ENCODE measurements around the gene CAPN9.

CAPN9 gene

DNA sequence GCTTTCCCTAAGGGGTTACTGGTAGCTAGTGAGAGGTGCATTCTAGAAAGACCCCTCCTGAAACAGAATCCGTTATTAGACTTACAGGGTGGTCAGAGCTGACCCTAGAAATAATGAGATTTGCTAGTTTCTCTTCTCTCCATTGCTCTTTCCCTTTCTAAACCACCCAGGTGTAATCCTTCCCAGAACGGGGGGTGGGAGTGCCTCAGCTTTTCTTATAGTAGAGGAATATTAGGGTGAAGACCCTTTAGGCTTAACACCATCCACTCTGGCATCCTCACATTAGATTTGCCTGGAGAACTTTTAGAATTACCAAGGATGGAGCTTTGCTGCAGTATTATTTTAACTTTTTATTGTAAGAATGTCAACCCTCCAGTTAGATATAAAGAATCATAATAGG lies 49.4 kb downstream of the CAPN9 start:
- DNase-seq (ENCODE audit: low read depth), result no peak

GRCh38 chr1:230797376-230797920 lies 50.3 kb downstream of the CAPN9 start:
- no peak for DNase-seq (ENCODE audit: low read depth)

GRCh38 chr1:230797942-230798365 lies 50.8 kb downstream of the CAPN9 start:
- no peak for DNase-seq (ENCODE audit: low read depth)

GRCh38 chr1:230798491-230798890 lies 51.3 kb downstream of the CAPN9 start:
- DNase-seq (ENCODE audit: low read depth), result no peak

DNA sequence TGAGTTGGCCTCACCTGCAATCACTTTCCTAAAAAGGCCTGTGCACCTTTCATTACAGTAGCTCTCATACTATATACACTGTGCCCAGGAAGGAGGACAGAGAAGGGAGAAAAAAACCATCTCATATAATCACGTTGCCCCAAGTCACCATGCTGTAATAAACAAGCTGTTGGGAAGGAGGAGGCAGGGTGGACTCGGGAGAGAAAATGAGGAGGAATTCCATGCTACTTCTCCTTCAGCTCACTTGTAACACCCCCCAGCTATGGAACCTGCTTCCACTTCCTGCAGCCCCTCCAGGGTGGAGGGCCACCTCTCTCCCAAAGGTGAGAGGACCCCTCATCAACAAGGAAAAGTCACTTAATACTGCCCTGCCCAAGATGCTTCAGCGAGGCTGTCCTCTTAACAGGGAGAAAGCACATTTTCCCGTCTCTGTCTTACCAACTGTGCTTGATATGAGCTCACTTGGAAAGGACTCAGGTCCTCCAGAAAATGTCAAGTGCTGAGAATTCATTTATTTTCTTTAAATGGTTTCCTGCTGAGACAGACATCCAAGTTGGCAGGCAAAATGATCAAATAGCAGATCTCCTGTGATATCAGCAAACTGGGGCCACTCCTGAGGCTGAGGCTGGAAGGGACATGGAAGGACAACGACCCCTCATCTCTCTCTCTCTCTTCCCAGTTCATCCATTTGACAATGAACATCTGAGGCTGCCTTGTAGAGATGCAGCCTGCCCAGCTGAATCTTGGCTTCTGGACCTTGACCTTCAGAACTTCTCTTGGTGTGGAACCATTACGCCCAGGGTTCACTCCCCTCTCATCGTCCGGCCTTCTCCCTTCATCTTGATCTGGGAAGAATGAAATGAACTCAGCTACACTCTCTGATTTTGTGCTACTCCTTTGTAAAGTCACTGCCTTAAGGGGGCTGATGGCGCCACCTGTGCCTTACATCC lies 54.0 kb downstream of the CAPN9 start:
- no peak for DNase-seq (ENCODE audit: low read depth)

DNA sequence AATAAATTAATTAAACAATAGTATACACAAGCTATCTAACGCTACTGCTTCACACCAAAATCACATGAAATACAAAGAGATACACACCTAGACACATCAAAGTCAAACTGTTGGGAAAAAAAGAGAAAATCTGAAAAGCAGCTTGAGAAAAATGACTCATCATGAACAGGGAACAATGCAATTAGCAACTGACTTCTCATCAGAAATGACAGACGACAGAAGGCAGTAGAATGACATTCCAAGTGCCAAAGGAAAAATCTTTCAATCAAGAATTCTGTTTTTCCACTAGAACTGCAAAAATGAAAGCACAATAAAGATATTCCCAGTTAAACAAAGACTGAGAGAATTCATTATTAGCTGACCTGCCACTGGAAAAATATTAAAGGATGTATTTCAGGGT lies 57.2 kb downstream of the CAPN9 start:
- DNase-seq (ENCODE audit: low read depth), result no peak

GRCh38 chr1:230806552-230806951 lies 59.4 kb downstream of the CAPN9 start:
- DNase-seq (ENCODE audit: low read depth), result no peak

DNA sequence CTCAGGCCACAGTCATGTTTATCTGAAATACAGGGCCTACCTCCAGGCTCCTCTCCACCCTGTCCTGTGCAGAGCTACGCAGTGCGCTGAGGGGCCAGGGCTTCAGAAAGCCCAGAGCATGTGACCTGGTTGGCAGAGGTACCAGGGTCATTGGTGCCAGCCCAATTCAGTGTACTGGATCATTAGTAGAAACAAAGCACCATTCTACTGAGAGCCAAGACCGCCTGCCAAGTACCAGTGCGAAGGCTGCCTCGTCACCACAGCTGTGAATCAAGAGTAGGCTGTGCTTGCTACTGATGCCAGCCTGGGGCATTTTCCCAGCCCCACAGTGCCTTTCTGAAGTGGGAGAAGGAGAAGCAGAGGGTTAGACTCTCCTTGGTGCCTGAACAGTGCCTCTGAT lies 59.8 kb downstream of the CAPN9 start:
- no peak for DNase-seq (ENCODE audit: low read depth)

GRCh38 chr1:230807561-230808280 lies 60.5 kb downstream of the CAPN9 start:
- DNase-seq (ENCODE audit: low read depth), result no peak

GRCh38 chr1:230808281-230808872 lies 61.2 kb downstream of the CAPN9 start:
- DNase-seq (ENCODE audit: low read depth), result no peak

- DNase-seq (ENCODE audit: low read depth), result no peak
Measured at GRCh38 chr1:230809256-230809990, 62.2 kb downstream of the CAPN9 start.

- no peak for DNase-seq (ENCODE audit: low read depth)
Measured at GRCh38 chr1:230812568-230812967, 65.4 kb downstream of the CAPN9 start.

DNA sequence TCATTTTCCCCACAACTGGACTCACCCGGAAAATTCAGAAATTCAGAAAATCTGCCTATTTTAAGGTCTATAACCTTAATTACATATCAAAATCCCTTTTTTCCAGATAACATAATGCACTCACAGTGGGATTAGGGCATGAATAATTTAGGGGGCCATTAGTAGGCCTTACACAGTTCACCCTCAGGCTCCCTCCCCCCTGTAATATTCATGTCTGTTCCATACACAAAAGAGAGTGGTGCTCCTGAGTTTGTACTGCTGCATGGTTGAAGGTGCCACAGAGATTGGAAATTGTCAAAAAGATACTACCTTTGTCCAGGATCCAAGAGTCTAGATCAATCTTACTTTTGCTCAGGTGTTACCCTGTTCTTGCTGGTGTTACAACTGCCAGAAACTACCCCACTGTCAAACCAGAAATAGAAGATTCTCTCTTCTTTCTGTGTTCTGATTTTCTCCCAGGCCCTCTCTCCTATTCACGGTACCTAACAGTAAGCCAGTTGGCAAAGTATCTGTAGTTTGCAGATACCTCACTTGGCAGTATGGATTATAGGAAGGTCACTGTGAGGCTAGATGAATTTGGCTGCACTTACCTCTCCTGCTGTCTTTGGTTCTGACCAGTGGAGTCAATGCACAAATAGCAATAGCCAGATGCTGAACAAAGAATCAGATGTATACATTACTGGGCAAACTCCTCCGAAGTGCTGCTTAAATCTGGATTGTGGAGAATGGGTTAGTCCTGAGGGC lies 67.9 kb downstream of the CAPN9 start:
- DNase-seq (ENCODE audit: low read depth), result no peak

DNA sequence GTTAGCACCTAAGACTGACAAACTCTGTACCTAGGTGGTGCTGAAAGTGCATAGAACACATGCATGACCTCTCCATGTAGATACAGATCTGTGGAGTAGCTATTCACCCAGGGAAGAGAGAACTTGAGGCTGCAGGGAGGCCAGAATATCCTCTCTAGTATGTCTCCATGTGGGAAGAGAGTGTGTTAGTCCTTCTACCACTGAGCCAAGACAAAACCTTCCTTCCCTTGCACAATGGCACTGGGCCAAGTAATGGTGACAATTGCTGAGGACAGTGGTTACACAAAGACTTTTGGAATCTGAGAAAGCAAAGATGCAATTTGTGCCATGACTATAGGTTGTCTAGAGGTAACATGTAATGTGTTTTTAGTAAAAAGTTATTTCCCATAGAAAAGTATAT lies 68.8 kb downstream of the CAPN9 start:
- DNase-seq (ENCODE audit: low read depth), result no peak

DNA sequence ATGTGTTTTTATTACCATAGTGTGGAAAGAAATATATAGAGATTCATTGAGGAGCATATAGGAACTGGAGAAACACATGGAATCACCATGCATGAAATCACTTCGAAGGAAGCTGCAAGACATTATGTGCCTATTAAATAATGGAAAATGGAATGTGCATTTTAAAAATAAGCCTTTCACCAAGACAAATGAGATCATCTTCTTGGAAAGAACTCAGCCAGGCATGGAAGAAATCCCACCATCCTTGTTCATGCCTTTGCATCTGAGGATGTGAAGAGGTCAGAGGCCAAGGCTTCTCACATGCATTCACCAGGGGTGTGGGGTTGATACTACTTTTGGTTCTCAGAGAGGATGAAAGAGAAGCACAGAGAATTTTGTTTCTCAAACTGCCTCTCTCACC lies 71.2 kb downstream of the CAPN9 start:
- DNase-seq (ENCODE audit: low read depth), result no peak

GRCh38 chr1:230818901-230819300 lies 71.7 kb downstream of the CAPN9 start:
- no peak for DNase-seq (ENCODE audit: low read depth)

GRCh38 chr1:230819976-230820375 lies 72.8 kb downstream of the CAPN9 start:
- DNase-seq (ENCODE audit: low read depth), result no peak

GRCh38 chr1:230820568-230820967 lies 73.4 kb downstream of the CAPN9 start:
- no peak for DNase-seq (ENCODE audit: low read depth)

DNA sequence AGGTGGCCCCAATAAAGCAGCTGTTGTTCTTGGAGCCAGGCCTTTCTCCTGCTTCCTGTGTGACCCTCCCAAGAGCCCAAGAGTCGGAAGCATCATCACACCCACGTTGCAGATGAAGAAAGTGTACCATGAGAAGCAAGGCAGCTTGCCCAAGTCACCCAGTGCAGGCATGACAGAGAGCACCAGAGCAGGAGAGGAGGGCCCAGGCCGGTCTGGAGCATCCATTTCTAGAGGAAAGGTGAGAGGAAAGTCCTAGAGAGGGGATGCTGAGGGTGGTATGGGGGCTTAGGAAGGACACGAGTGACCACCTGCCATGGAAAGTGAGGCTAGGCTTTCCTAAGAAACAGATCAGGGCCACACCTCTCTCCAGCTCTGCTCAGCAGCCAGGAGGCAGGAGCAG lies 74.2 kb downstream of the CAPN9 start:
- no peak for DNase-seq (ENCODE audit: low read depth)

DNA sequence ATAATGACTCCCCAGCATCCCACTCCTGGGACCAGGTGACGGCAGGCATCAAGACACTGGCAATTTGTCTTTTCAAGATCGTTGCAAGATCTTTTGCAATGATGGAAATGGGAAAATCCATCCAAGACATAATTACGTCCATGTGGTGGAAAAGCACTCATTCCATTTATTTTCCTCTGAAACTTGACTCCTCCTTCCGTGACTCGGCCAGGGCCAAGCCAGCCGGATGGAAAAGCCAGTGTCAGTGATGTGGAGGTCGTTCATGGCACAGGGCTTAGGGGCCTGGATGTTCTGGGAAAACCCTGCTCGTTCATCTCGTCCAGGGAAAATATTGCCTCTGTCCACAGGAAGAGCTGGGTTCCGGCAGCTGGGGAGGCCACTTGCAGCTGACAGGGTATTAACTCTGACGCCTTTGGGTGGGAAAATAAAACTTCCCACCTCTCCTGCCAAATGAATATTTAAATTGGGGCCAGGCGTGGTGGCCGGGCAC lies 74.9 kb downstream of the CAPN9 start:
- no peak for DNase-seq (ENCODE audit: low read depth)

DNA sequence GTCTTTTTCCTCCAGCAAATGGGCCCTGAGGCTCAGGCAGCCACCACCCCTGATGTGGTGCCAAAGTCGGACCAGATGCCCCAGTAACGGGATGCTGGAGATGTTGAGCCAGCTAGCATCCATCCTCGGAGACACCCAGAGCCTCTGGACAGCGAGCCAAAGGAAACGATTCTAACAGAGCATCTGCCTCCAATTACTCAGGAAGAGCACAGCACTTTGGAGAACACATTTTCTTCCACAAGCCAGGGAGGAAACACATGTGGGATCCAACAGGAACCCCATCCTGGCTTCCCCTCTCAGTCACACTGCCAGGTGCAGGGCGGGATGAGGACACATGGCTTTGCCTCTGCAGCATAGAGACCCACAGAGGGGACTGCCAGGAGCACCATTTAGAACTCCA lies 76.2 kb downstream of the CAPN9 start:
- no peak for DNase-seq (ENCODE audit: low read depth)
